ENCODE results near the gene OXNAD1.

The OXNAD1 gene

DNA sequence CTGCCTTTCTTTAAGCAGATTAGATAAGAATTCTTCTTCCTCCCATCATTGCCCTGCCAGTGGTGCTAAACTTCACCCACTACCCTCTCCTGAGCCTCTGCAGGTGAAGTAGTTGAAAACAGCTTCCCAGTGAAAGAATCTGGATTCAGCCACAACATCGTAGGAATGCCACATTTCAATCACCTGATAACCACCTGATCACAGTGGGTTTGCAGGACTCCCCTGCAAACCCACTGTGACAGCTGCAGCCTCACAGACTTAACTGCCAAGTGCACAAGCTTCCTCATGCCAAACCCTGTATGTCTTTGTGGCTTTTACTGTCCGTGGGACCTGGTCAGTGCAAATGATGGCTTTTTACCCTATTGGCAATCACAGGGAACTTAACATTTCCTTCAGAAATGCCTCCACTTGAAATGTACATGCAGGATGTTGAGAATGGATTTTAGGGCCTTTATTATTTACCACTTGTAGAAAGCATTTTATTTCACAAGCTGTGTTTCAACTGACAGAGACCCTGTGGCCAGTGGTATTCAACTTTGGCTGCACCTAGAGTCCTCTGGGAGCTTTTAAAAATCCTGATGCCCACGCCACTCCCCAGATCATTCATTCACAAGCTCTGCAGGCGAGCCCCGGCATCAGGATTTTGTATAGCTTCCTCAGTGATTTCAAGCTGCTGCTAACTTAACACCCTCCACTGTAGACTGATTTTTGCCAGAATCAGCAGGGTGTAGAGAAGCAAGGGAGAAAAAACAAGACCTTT is 49.1 kb downstream of the OXNAD1 start:
- Histone ChIP-seq H3K27me3 (ENCODE audit: control insufficient read depth, insufficient read depth, low read length) (no peaks in the 10 kb centered on the region), H3K27ac (ENCODE audit: low read length) (no peak overlapping the region), H3K36me3 (ENCODE audit: control insufficient read depth, insufficient read depth, low read length) (no peaks in the 10 kb centered on the region), H3K4me3 (ENCODE audit: low read length) (no peak overlapping the region), H3K9me3 (ENCODE audit: control insufficient read depth, insufficient read depth, low read length) (no peaks in the 10 kb centered on the region), H3K4me1 (ENCODE audit: control insufficient read depth, insufficient read depth, low read length) (no peaks in the 10 kb centered on the region)
- DNase-seq (ENCODE audit: low read depth, low spot score): no peak
- WGBS (ENCODE audit: insufficient coverage, insufficient read length): no CpG with 5 or more reads among the region's 5 CpGs

DNA sequence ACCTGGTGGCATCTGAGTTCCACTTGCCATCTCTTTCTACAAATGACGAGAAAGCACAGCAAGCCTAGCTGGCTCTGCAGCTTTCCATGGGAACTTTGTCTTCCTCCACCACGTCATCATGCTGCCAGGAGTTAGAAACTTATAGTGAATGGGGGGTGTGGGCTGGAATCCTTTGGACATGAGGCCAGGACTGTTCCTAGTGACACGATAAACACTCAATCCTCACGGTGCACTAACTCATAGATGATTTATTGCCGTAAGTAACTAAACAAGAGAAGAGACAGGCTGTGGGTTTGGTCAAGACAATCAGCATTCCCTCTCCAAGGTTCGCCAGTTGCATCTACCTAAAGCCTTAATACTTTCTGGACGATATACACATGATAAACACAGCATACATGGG is 50.6 kb downstream of the OXNAD1 start:
- no CpG with 5 or more reads among the region's 7 CpGs for WGBS (ENCODE audit: insufficient coverage, insufficient read length)
- no peak overlapping the region for H3K4me3 ChIP-seq (ENCODE audit: low read length)
- no peaks in the 10 kb centered on the region for H3K36me3 ChIP-seq (ENCODE audit: control insufficient read depth, insufficient read depth, low read length)

DNA sequence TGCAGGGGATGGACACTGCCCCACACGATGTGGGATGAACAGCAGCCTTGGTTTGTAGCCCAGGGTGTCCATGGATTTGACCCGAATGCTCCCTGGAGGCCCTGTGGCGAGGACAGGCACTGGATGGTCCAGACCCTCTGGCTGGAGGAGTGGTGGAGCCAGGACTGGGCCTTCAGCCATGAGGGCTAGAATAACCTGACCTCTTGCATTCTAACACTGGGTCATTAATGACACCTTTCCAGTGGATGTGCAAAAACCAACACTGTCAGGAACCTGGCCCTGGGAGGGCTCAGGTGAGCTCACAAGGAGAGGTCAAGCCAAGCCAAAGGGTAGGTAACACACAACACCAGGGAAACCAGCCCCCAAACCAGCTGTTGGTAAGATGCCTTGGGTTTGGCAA is 51.4 kb downstream of the OXNAD1 start:
- Histone ChIP-seq H3K4me1 (ENCODE audit: control insufficient read depth, insufficient read depth, low read length) (no peaks in the 10 kb centered on the region), H3K27ac (ENCODE audit: low read length) (no peak overlapping the region), H3K9me3 (ENCODE audit: control insufficient read depth, insufficient read depth, low read length) (no peaks in the 10 kb centered on the region), H3K36me3 (ENCODE audit: control insufficient read depth, insufficient read depth, low read length) (no peaks in the 10 kb centered on the region), H3K27me3 (ENCODE audit: control insufficient read depth, insufficient read depth, low read length) (no peaks in the 10 kb centered on the region), H3K4me3 (ENCODE audit: low read length) (no peak overlapping the region)
- no CpG with 5 or more reads among the region's 3 CpGs for WGBS (ENCODE audit: insufficient coverage, insufficient read length)
- DNase-seq (ENCODE audit: low read depth, low spot score): no peak

More for the DNA sequence above, 50.6 kb downstream of the OXNAD1 start:
- no peaks in the 10 kb centered on the region for H3K27me3 ChIP-seq (ENCODE audit: control insufficient read depth, insufficient read depth, low read length)
- H3K27ac ChIP-seq (ENCODE audit: low read length): no peak overlapping the region
- H3K9me3 ChIP-seq (ENCODE audit: control insufficient read depth, insufficient read depth, low read length): no peaks in the 10 kb centered on the region
- DNase-seq (ENCODE audit: low read depth, low spot score): no peak
- H3K4me1 ChIP-seq (ENCODE audit: control insufficient read depth, insufficient read depth, low read length): no peaks in the 10 kb centered on the region

DNA sequence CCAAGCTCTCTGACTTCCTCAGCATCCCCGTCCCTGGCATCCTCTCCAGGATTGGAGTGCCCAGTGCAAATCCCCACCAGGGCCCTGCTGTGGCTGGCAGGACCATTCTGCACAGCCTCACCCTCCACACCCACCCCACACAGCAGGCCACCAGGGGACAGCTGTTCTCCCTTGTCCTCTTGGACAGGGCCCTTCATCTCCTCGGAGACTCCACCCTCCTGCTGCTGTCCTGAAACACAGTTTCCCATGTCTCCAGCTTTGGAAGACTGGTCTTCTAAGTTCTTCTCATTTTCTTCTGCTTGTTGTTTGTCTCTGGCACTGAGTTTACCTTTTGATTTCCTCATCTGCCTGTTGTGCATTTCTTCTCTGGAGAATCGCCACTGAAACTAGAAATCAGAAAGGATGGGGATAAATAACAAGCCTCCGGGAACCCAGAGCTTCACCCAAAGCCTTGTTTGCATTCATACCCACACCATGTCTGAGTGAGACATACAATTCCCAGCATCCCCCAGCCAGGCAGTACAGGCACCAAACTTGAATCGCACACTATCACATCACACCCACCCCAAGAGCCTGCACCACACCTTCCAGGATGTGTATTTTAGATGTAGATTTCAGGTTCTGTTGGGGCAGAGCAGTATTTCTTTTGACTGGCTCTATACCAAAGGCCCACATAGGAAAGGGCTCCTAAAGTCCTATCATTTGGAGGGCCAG is 52.0 kb downstream of the OXNAD1 start:
- H3K36me3 ChIP-seq (ENCODE audit: control insufficient read depth, insufficient read depth, low read length): no peaks in the 10 kb centered on the region; the same call in 1 of the 2 replicates
- no peak overlapping the region for H3K27ac ChIP-seq (ENCODE audit: low read length)
- H3K4me1 ChIP-seq (ENCODE audit: control insufficient read depth, insufficient read depth, low read length): no peaks in the 10 kb centered on the region
- DNase-seq (ENCODE audit: low read depth, low spot score): no peak
- no CpG with 5 or more reads among the region's 5 CpGs for WGBS (ENCODE audit: insufficient coverage, insufficient read length)
- H3K27me3 ChIP-seq (ENCODE audit: control insufficient read depth, insufficient read depth, low read length): no peaks in the 10 kb centered on the region
- no peak overlapping the region for H3K4me3 ChIP-seq (ENCODE audit: low read length)
- H3K9me3 ChIP-seq (ENCODE audit: control insufficient read depth, insufficient read depth, low read length): no peaks in the 10 kb centered on the region

DNA sequence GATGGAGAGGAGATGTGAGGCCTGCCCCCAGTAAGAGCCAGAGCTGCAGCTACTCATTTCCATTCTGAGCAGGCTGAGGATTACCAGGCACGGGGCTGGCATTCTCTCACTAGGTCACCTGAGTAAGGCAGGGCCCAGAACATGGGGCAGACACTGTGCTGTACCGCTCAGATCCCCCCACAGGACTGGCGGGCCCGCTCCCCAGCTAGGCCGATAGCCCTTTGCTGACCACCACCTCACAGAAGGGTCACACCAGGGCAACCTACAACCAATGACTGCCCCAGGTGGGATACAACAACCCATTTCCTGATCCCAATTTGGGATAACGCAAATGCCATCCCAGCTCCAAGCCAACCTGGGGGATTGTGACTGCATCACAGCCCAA is 52.5 kb downstream of the OXNAD1 start:
- no CpG with 5 or more reads among the region's 6 CpGs for WGBS (ENCODE audit: insufficient coverage, insufficient read length)
- no peaks in the 10 kb centered on the region for H3K4me1 ChIP-seq (ENCODE audit: control insufficient read depth, insufficient read depth, low read length)
- H3K9me3 ChIP-seq (ENCODE audit: control insufficient read depth, insufficient read depth, low read length): no peaks in the 10 kb centered on the region
- H3K36me3 ChIP-seq (ENCODE audit: control insufficient read depth, insufficient read depth, low read length): peaks cover 5% of the 10 kb centered on the region; the same call in 1 of the 2 replicates
- DNase-seq (ENCODE audit: low read depth, low spot score): no peak
- H3K27me3 ChIP-seq (ENCODE audit: control insufficient read depth, insufficient read depth, low read length): no peaks in the 10 kb centered on the region
- no peak overlapping the region for H3K27ac ChIP-seq (ENCODE audit: low read length)
- H3K4me3 ChIP-seq (ENCODE audit: low read length): no peak overlapping the region

DNA sequence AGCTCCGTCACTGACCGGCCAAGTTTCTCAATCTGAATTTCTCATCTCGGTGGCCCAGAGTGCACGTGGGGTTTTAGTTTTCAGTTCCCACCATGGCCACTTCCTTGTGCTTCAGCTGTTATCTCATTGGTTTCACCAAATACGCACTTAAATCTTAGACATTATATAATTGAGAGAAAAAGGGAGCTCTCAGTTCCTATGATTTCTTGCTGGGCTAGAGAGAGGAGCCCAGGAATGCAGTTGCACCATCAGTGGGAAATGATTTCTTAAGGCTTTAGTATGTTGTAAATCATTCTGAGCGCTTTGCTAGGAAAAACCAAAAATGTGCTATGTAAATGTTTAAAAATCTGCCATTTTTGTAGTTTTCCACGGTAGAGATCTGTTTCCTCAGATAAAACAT is 53.2 kb downstream of the OXNAD1 start:
- peaks cover 7% of the 10 kb centered on the region; the same call in 1 of the 2 replicates for H3K36me3 ChIP-seq (ENCODE audit: control insufficient read depth, insufficient read depth, low read length)
- no peak for DNase-seq (ENCODE audit: low read depth, low spot score)
- no peak overlapping the region for H3K27ac ChIP-seq (ENCODE audit: low read length)
- no peaks in the 10 kb centered on the region for H3K27me3 ChIP-seq (ENCODE audit: control insufficient read depth, insufficient read depth, low read length)
- no CpG with 5 or more reads among the region's 7 CpGs for WGBS (ENCODE audit: insufficient coverage, insufficient read length)
- no peaks in the 10 kb centered on the region for H3K9me3 ChIP-seq (ENCODE audit: control insufficient read depth, insufficient read depth, low read length)
- no peaks in the 10 kb centered on the region for H3K4me1 ChIP-seq (ENCODE audit: control insufficient read depth, insufficient read depth, low read length)
- H3K4me3 ChIP-seq (ENCODE audit: low read length): no peak overlapping the region

DNA sequence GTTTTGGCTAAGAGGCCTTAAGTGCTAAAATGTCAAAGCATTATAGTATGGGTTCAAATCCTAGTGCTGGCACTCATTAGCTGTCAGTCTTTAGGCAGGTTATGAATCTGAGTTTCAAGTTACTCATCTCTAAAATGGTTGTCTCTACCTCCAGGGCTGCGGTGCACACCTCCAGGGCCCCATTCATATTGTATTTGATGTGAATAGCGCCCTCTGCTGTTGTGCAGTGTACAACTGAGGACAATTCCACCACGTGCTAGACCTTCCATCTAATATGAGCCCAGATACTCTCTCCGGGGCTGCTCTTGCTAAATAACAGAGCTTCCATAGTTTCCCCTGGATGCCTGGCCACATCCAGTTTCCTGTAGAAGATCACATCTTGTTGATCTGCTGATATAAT is 54.3 kb downstream of the OXNAD1 start:
- DNase-seq (ENCODE audit: low read depth, low spot score): no peak
- Histone ChIP-seq H3K4me1 (ENCODE audit: control insufficient read depth, insufficient read depth, low read length) (no peaks in the 10 kb centered on the region), H3K27me3 (ENCODE audit: control insufficient read depth, insufficient read depth, low read length) (no peaks in the 10 kb centered on the region), H3K9me3 (ENCODE audit: control insufficient read depth, insufficient read depth, low read length) (no peaks in the 10 kb centered on the region), H3K27ac (ENCODE audit: low read length) (no peak overlapping the region), H3K36me3 (ENCODE audit: control insufficient read depth, insufficient read depth, low read length) (peaks cover 7% of the 10 kb centered on the region; the same call in 1 of the 2 replicates), H3K4me3 (ENCODE audit: low read length) (no peak overlapping the region)
- no CpG with 5 or more reads among the region's 4 CpGs for WGBS (ENCODE audit: insufficient coverage, insufficient read length)

DNA sequence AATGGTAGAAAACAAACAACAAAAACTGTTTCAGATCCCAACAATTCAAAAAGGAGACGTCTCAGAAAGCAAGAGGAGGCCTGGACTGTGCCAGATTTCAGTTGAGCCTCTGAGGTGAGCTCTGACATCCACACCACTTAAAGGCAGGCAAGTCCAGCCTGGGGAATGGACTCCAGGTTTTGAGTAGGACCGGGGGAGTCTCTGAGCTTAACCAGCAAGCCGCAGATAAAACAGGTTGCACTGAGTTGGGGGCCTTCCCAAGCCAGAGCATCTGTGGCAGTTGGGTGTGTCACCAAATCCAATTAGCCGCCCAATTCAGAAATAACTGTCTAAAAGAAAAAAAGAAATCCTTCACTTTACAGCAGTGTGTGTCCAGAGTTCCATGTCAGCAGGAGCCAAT is 54.7 kb downstream of the OXNAD1 start:
- H3K9me3 ChIP-seq (ENCODE audit: control insufficient read depth, insufficient read depth, low read length): no peaks in the 10 kb centered on the region
- H3K4me3 ChIP-seq (ENCODE audit: low read length): no peak overlapping the region
- H3K27ac ChIP-seq (ENCODE audit: low read length): no peak overlapping the region
- H3K27me3 ChIP-seq (ENCODE audit: control insufficient read depth, insufficient read depth, low read length): no peaks in the 10 kb centered on the region
- no CpG with 5 or more reads among the region's 4 CpGs for WGBS (ENCODE audit: insufficient coverage, insufficient read length)
- no peak for DNase-seq (ENCODE audit: low read depth, low spot score)
- H3K36me3 ChIP-seq (ENCODE audit: control insufficient read depth, insufficient read depth, low read length): peaks cover 7% of the 10 kb centered on the region; the same call in 1 of the 2 replicates
- no peaks in the 10 kb centered on the region for H3K4me1 ChIP-seq (ENCODE audit: control insufficient read depth, insufficient read depth, low read length)

DNA sequence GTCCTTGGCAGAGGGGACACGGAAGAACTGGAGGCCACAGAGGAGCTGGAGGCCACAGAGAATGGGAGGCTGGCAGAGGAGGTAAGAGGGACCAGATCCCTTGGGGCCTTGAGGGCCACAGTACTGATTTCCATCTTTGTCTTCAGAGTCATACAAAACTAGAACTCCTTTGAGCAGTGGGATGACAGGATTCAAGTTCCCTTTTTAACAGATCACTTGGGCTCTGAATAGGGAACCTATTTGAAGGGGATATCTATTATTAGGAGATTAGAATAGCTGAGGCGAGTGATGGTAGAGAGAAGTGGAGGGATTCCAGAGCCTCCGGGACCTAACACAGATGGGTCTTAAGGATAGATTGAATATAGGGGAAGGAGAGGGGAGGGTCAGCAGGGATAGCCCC is 55.7 kb downstream of the OXNAD1 start:
- DNase-seq (ENCODE audit: low read depth, low spot score): no peak
- no peak overlapping the region for H3K4me3 ChIP-seq (ENCODE audit: low read length)
- no peak overlapping the region for H3K27ac ChIP-seq (ENCODE audit: low read length)
- H3K27me3 ChIP-seq (ENCODE audit: control insufficient read depth, insufficient read depth, low read length): no peaks in the 10 kb centered on the region
- peaks cover 7% of the 10 kb centered on the region; the same call in 1 of the 2 replicates for H3K36me3 ChIP-seq (ENCODE audit: control insufficient read depth, insufficient read depth, low read length)
- no peaks in the 10 kb centered on the region for H3K4me1 ChIP-seq (ENCODE audit: control insufficient read depth, insufficient read depth, low read length)
- no CpG with 5 or more reads among the region's 3 CpGs for WGBS (ENCODE audit: insufficient coverage, insufficient read length)
- no peaks in the 10 kb centered on the region for H3K9me3 ChIP-seq (ENCODE audit: control insufficient read depth, insufficient read depth, low read length)

DNA sequence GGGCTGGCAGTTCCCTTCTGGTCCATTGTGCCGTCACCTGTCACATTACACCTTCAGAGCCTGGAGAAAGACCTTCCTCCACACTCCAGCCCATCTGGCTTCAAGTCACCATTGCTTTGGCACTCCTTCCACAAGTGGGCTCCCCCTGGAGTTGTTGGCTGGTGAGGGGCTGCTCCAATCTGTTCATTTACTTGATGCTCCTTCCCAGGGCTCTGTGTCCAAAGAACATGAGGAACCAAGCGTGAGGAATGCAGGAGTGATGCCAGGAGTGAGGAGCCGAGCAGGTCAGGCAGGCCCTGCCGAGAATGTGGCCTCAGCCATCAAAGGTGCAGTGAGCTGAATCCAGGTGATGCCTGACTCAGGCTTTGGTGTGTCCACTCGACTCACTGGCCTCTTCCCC is 57.2 kb downstream of the OXNAD1 start:
- WGBS (ENCODE audit: insufficient coverage, insufficient read length): no CpG with 5 or more reads among the region's 5 CpGs
- H3K36me3 ChIP-seq (ENCODE audit: control insufficient read depth, insufficient read depth, low read length): peaks cover 7% of the 10 kb centered on the region
- no peak for DNase-seq (ENCODE audit: low read depth, low spot score)
- H3K9me3 ChIP-seq (ENCODE audit: control insufficient read depth, insufficient read depth, low read length): no peaks in the 10 kb centered on the region
- no peaks in the 10 kb centered on the region for H3K4me1 ChIP-seq (ENCODE audit: control insufficient read depth, insufficient read depth, low read length)
- H3K4me3 ChIP-seq (ENCODE audit: low read length): no peak overlapping the region
- H3K27me3 ChIP-seq (ENCODE audit: control insufficient read depth, insufficient read depth, low read length): no peaks in the 10 kb centered on the region
- H3K27ac ChIP-seq (ENCODE audit: low read length): no peak overlapping the region
